ENCODE results near the gene SAT2. TPM values are rescaled to one million over a fixed set of nuclear protein-coding genes. Genes with fewer than 3 reads are reported as not detected.

Gene SAT2
- total RNA-seq, 1 donor from 2014 or later: 18.2 TPM

- intact Hi-C loops (cut with micrococcal nuclease): no loop called here
Observed at GRCh38 chr17:7577327-7578199, 50.1 kb downstream of the SAT2 start.

- intact Hi-C loops (cut with micrococcal nuclease): no loop called here
Observed at GRCh38 chr17:7576432-7576937, 51.1 kb downstream of the SAT2 start.

Other genes with a start within 250 kb of the SAT2 start
- gene TNK1, start 246.7 kb downstream of the SAT2 start, total RNA-seq: 1.2 and 1.4 TPM in 2 replicates
- gene PLSCR3, start 233.3 kb downstream of the SAT2 start, total RNA-seq: 141 and 147 TPM in 2 replicates
- gene TMEM256, start 223.7 kb downstream of the SAT2 start, total RNA-seq: 54.3 and 56.3 TPM in 2 replicates
- gene NLGN2, start 220.0 kb downstream of the SAT2 start, total RNA-seq: 1.2 TPM in 2 replicates
- not detected in 2 replicates for gene SPEM1, start 207.5 kb downstream of the SAT2 start, total RNA-seq
- gene SPEM2, start 202.2 kb downstream of the SAT2 start, total RNA-seq: not detected in 2 replicates
- not detected in 2 replicates for gene SPEM3, start 199.0 kb downstream of the SAT2 start, total RNA-seq
- gene TMEM102, start 192.4 kb downstream of the SAT2 start, total RNA-seq: 14.4 TPM in 2 replicates
- 5.6 and 5.8 TPM in 2 replicates for gene FGF11, start 188.3 kb downstream of the SAT2 start, total RNA-seq
- 11.0 and 11.4 TPM in 2 replicates for gene CHRNB1, start 182.8 kb downstream of the SAT2 start, total RNA-seq
- gene ZBTB4, start 148.2 kb downstream of the SAT2 start, total RNA-seq: 21.6 and 22.3 TPM in 2 replicates
- gene SLC35G6, start 146.4 kb downstream of the SAT2 start, total RNA-seq: not detected in 2 replicates
- 192 and 200 TPM in 2 replicates for gene POLR2A, start 143.5 kb downstream of the SAT2 start, total RNA-seq
- gene TNFSF12, start 78.8 kb downstream of the SAT2 start, total RNA-seq: 66.6 and 67.0 TPM in 2 replicates
- gene TNFSF13, start 69.1 kb downstream of the SAT2 start, total RNA-seq: 3.2 TPM in 2 replicates
- 50.9 and 55.3 TPM in 2 replicates for gene SENP3, start 65.9 kb downstream of the SAT2 start, total RNA-seq
- gene CD68, start 48.2 kb downstream of the SAT2 start, total RNA-seq: 8.3 and 9.4 TPM in 2 replicates
- 79.6 and 79.9 TPM in 2 replicates for gene MPDU1, start 44.0 kb downstream of the SAT2 start, total RNA-seq
- gene SOX15, start 37.7 kb downstream of the SAT2 start, total RNA-seq: 0.25 and 0.50 TPM in 2 replicates
- 30.3 and 31.7 TPM in 2 replicates for gene FXR2, start 12.9 kb downstream of the SAT2 start, total RNA-seq
- not detected in 2 replicates for gene SHBG, start 2.3 kb upstream of the SAT2 start, total RNA-seq
- 0.16 and 0.25 TPM in 2 replicates for gene ATP1B2, start 23.1 kb upstream of the SAT2 start, total RNA-seq
- 195 and 207 TPM in 2 replicates for gene TP53, start 59.7 kb upstream of the SAT2 start, total RNA-seq
- gene WRAP53, start 60.7 kb upstream of the SAT2 start, total RNA-seq: 25.9 and 28.9 TPM in 2 replicates
- gene EFNB3, start 77.4 kb upstream of the SAT2 start, total RNA-seq: 0.09 TPM in 1 of 2 replicates, not detected in the other
- gene DNAH2, start 89.9 kb upstream of the SAT2 start, total RNA-seq: not detected in 2 replicates
- 13.8 and 13.9 TPM in 2 replicates for gene KDM6B, start 206.4 kb upstream of the SAT2 start, total RNA-seq
- gene TMEM88, start 227.2 kb upstream of the SAT2 start, total RNA-seq: 0.57 and 0.82 TPM in 2 replicates
- gene NAA38, start 229.7 kb upstream of the SAT2 start, total RNA-seq: 74.9 TPM in 2 replicates
- 7.3 TPM in 2 replicates for gene CYB5D1, start 230.2 kb upstream of the SAT2 start, total RNA-seq

All from T-helper 2 cell treated with Interferon-gamma antibody and Interleukin-4, amounts not matched to agents 100 ng/mL and 5 ng/mL, for 36 hours (primary cell).